Posterior vena cava (tissue), 2 donors: ENCODE measurements around the gene POLR1A. TPM values are rescaled to one million over a fixed set of nuclear protein-coding genes. Genes with fewer than 3 reads are reported as not detected.

Experiments
- DNase-seq: peaks from one replicate; pipeline ENCODE4 v3.0.0-alpha.2; 2020; ENCODE audit warnings: low spot score
- intact Hi-C, 2 donors: fragments of 100-400 bp; cut with DNase I; formaldehyde crosslinking; loops; one replicate each; pipeline versions ENCODE4 v1.14.1 to v1.14.2; 2022 to 2023
- total RNA-seq, 2 donors: library from RNA; stranded (reverse); fragmentation: NEBNext Ultra II Directional; extraction: Animal tissue kit (Norgen Biotek cat#: 25700); gene quantifications; one replicate each; pipeline ENCODE4 v1.2.1, GENCODE V29; 2021
- donor health status: DM: yes; HTN: yes; CAD: no.
- donor health status: DM: yes; HTN: yes; CAD: no.

The POLR1A gene
- total RNA-seq, 2 donors from 2014 or later = 29.8 to 32.3 TPM

GRCh38 chr2:86044045-86044444 lies 61.6 kb downstream of the POLR1A start:
- DNase-seq = peak; percentile 53
- intact Hi-C loops = no loop called here

- intact Hi-C loops = no loop called here
- peak; percentile 34 for DNase-seq
These were observed 63.2 kb downstream of the POLR1A start for GRCh38 chr2:86042256-86043168.

GRCh38 chr2:86039963-86040655 lies 65.6 kb downstream of the POLR1A start:
- DNase-seq = peak; percentile 54
- intact Hi-C loops = loop anchor here in 1 of 2 donors (5.0 kb wide), 1 partner anchor 1068 kb away; the partner anchor contains the start of gene KCMF1

GRCh38 chr2:86039178-86039962 lies 66.3 kb downstream of the POLR1A start:
- peak; percentile 62 for DNase-seq
- intact Hi-C loops = loop anchor here in 1 of 2 donors (5.0 kb wide), 1 partner anchor 1067 kb away; the partner anchor contains the start of gene KCMF1

- peak; percentile 56 for DNase-seq
- intact Hi-C loops = loop anchor here in 1 of 2 donors (5.0 kb wide), 1 partner anchor 1066 kb away; the partner anchor contains the start of gene KCMF1
These were observed 67.2 kb downstream of the POLR1A start for GRCh38 chr2:86038291-86039081.

- no peak for DNase-seq
- intact Hi-C loops = loop anchor here in 1 of 2 donors (5.0 kb wide), 1 partner anchor 1065 kb away; the partner anchor contains the start of gene KCMF1
These were observed 67.9 kb downstream of the POLR1A start for GRCh38 chr2:86037795-86038192.

GRCh38 chr2:86037141-86037794 lies 68.4 kb downstream of the POLR1A start:
- DNase-seq = peak; percentile 89
- intact Hi-C loops = loop anchor here in 1 of 2 donors (5.0 kb wide), 1 partner anchor 1065 kb away; the partner anchor contains the start of gene KCMF1

- no peak for DNase-seq
- intact Hi-C loops = loop anchor here in 1 of 2 donors (5.0 kb wide), 1 partner anchor 1064 kb away; the partner anchor contains the start of gene KCMF1
These were observed 69.0 kb downstream of the POLR1A start for GRCh38 chr2:86036669-86037138.

- intact Hi-C loops = loop anchor here in 1 of 2 donors (5.0 kb wide), 1 partner anchor 1064 kb away; the partner anchor contains the start of gene KCMF1
- peak; percentile 92 for DNase-seq
These were observed 69.6 kb downstream of the POLR1A start for GRCh38 chr2:86035883-86036668.

GRCh38 chr2:86035376-86035882 lies 70.3 kb downstream of the POLR1A start:
- DNase-seq = peak; percentile 78
- intact Hi-C loops = loop anchor here in 1 of 2 donors (5.0 kb wide), 1 partner anchor 1063 kb away; the partner anchor contains the start of gene KCMF1

- intact Hi-C loops = no loop called here
- peak; percentile 29 for DNase-seq
These were observed 71.7 kb downstream of the POLR1A start for GRCh38 chr2:86033751-86034692.

GRCh38 chr2:86032861-86033595 lies 72.7 kb downstream of the POLR1A start:
- intact Hi-C loops = no loop called here
- peak; percentile 67 for DNase-seq

- intact Hi-C loops = no loop called here
- peak; percentile 74 for DNase-seq
These were observed 74.1 kb downstream of the POLR1A start for GRCh38 chr2:86031606-86032005.

- intact Hi-C loops = no loop called here
- peak; percentile 68 for DNase-seq
These were observed 74.5 kb downstream of the POLR1A start for GRCh38 chr2:86031151-86031550.

GRCh38 chr2:86029873-86030272 lies 75.8 kb downstream of the POLR1A start:
- peak; percentile 72 for DNase-seq
- intact Hi-C loops = no loop called here
